Uterus (tissue), 2 donors: Measurements from ENCODE around the gene TSPAN4.

Source experiments
- CTCF ChIP-seq, 4 experiments: fragments of 200-600 bp in 2 of 4; fragments of 450-650 bp in 2 of 4; sonication (generic) in 2 of 4; IDR thresholded peaks; one replicate each; pipeline ENCODE4 v1.5.1; 2016 to 2019; ENCODE audit warnings: antibody characterized with exemption in 4 of 4, mild to moderate bottlenecking in 2 of 4, moderate library complexity in 1 of 4
- POLR2A ChIP-seq, 2 donors: fragments of 450-650 bp; IDR thresholded peaks; one replicate each; pipeline ENCODE4 v1.6.1; 2016; ENCODE audit warnings: antibody characterized with exemption in 2 of 2, mild to moderate bottlenecking in 1 of 2, moderate library complexity in 1 of 2

- no peak for TF ChIP-seq CTCF (IDR thresholded peaks at IDR 0.05)
- no peak for TF ChIP-seq POLR2A (IDR thresholded peaks at IDR 0.05)
These were observed 26.9 kb downstream of the TSPAN4 start for GRCh38 chr11:869399-870126.
